HG03439 (cell line): Measurements from ENCODE around the gene GPC6.
A peak's percentile ranks its signal among the peaks of the same experiment; 100 is the strongest.
"Not testable (repeated sequence)": the region's sequence is repeated elsewhere in the genome, so short reads cannot be mapped to it uniquely, and the experiment has no call there.

Source experiments
- ATAC-seq: cut with Tn5 transposase; IDR thresholded peaks from one replicate; pipeline ENCODE4 v1.9.1; 2021; ENCODE audit warnings: mild to moderate bottlenecking, moderate library complexity; ENCODE audit not compliant: unreplicated experiment

The GPC6 gene

GRCh38 chr13:94181461-94182107, 955.0 kb downstream of the GPC6 start:
- no peak for ATAC-seq

GRCh38 chr13:94182185-94182761, 955.7 kb downstream of the GPC6 start:
- ATAC-seq: no peak

GRCh38 chr13:94186470-94186869, 959.9 kb downstream of the GPC6 start:
- no peak for ATAC-seq

GRCh38 chr13:94188201-94188854, 961.7 kb downstream of the GPC6 start:
- no peak for ATAC-seq

GRCh38 chr13:94192431-94192975, 965.9 kb downstream of the GPC6 start:
- ATAC-seq: no peak

- no peak for ATAC-seq
These were observed 969.1 kb downstream of the GPC6 start for GRCh38 chr13:94195715-94196114.

- no peak for ATAC-seq
These were observed 969.8 kb downstream of the GPC6 start for GRCh38 chr13:94196413-94196812.

- no peak for ATAC-seq
These were observed 972.1 kb downstream of the GPC6 start for GRCh38 chr13:94198681-94199080.

- ATAC-seq: no peak
These were observed 972.5 kb downstream of the GPC6 start for GRCh38 chr13:94199135-94199534.

- no peak for ATAC-seq
These were observed 974.4 kb downstream of the GPC6 start for GRCh38 chr13:94201022-94201421.

GRCh38 chr13:94204163-94204562, 977.6 kb downstream of the GPC6 start:
- ATAC-seq: no peak

- no peak for ATAC-seq
These were observed 978.3 kb downstream of the GPC6 start for GRCh38 chr13:94204946-94205345.

- no peak for ATAC-seq
These were observed 979.3 kb downstream of the GPC6 start for GRCh38 chr13:94205896-94206295.

- ATAC-seq: no peak
These were observed 982.5 kb downstream of the GPC6 start for GRCh38 chr13:94209117-94209516.

- not testable (repeated sequence) for ATAC-seq
These were observed 983.3 kb downstream of the GPC6 start for GRCh38 chr13:94209913-94210312.

- ATAC-seq: peak; percentile 77
These were observed 984.2 kb downstream of the GPC6 start for GRCh38 chr13:94210816-94211215.

- ATAC-seq: no peak
These were observed 985.6 kb downstream of the GPC6 start for GRCh38 chr13:94212196-94212595.

- no peak for ATAC-seq
These were observed 987.5 kb downstream of the GPC6 start for GRCh38 chr13:94214121-94214520.

- no peak for ATAC-seq
These were observed 988.4 kb downstream of the GPC6 start for GRCh38 chr13:94214975-94215374.

- ATAC-seq: no peak
These were observed 989.9 kb downstream of the GPC6 start for GRCh38 chr13:94216476-94216875.

- no peak for ATAC-seq
These were observed 990.8 kb downstream of the GPC6 start for GRCh38 chr13:94217370-94217769.

- no peak for ATAC-seq
These were observed 991.9 kb downstream of the GPC6 start for GRCh38 chr13:94218537-94218936.
